Measurements from ENCODE around the gene ZNF428.
"Not testable (repeated sequence)": the region's sequence is repeated elsewhere in the genome, so short reads cannot be mapped to it uniquely, and the experiment has no call there.

The ZNF428 gene

GRCh38 chr19:43619262-43620060 is at the start of gene ZNF428:
ZNF428 (minus strand) TSS chr19:43619629; CDS start chr19:43614304, 5,325 bp downstream.
- in situ Hi-C loops (cut with MboI; ENCODE audit: low sequenced_read_pairs) = no loop called here

DNA sequence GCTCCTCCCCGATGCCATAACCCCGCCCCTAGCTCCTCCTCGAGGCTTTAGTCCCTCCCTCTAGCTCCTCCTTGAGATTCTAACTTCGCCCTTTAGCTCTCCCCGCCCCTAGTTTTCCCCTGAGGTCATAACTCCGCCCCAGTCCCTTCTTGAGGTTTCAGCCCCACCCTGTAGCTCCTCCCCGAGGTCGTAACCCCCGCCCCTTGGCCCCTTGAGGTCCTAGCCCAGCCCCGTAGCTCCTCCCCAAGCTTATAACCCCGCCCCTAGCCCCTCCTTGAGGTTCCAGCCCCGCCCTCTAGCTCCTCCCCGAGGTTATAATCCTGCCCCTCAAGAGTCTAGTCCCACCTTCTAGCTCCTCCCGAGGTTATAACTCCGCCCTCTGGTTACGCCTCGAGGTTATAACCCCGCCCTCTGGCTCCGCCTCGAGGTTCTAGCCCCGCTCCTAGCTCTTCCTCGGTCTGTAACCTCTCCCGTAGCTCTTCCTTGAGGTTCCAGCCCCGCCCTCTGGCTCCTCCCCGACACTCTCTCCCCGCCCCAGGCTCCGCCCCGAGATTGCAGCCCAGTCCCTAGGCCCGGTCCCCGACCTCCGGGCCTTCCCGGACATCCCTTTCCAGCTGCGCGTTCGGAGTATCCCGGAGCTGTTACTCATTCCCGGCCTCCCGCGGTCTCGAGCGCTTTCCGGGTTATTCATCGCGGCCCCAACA is 49.1 kb upstream of the ZNF428 start:
- in situ Hi-C loops (cut with MboI; ENCODE audit: low sequenced_read_pairs) = no loop called here

GRCh38 chr19:43667876-43668405 is 48.5 kb upstream of the ZNF428 start:
- in situ Hi-C loops (cut with MboI; ENCODE audit: low sequenced_read_pairs) = no loop called here

DNA sequence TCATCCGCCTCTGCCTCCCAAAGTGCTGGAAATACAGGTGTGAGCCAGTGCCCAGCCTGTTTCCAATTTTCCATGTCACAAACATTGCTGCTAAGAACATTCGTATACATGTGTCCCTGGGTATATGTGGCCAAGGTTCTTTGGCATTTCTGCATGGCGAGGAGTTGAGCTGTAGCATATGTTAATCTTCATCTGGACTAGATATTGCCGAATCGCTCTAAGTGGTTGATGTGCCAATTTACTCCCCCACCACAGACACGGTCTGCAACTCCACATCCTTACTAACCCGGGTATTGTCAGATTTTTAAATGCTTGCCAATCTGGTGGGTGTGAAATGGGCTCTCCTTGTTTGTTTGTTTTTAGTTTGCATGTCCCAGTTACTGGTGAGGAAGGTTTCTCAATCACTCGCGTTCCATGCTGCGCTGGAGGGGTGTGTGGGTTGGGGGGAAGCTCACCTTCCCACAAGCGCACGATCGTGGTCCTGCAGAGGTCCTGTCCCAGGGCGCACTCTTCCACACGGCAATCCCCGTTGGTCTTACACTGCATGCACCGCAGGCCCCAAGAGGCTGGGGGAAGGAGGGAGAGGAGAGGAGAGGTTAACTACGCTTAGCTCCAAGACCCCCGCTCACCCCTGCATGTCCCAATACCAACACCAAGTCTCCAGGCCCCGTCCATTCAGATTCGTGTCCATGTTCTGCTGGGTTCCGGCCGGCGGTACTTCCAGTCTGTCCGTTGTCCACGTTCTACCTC is 47.9 kb upstream of the ZNF428 start:
- in situ Hi-C loops (cut with MboI; ENCODE audit: low sequenced_read_pairs) = no loop called here

- in situ Hi-C loops (cut with MboI; ENCODE audit: low sequenced_read_pairs) = no loop called here
Measured at GRCh38 chr19:43664018-43664417, 44.6 kb upstream of the ZNF428 start.

- in situ Hi-C loops (cut with MboI; ENCODE audit: low sequenced_read_pairs) = no loop called here
Measured at GRCh38 chr19:43662487-43662886, 43.1 kb upstream of the ZNF428 start.

GRCh38 chr19:43660971-43661360 is 41.5 kb upstream of the ZNF428 start:
- in situ Hi-C loops (cut with MboI; ENCODE audit: low sequenced_read_pairs) = no loop called here

GRCh38 chr19:43660301-43660970 is 41.0 kb upstream of the ZNF428 start:
- in situ Hi-C loops (cut with MboI; ENCODE audit: low sequenced_read_pairs) = no loop called here

DNA sequence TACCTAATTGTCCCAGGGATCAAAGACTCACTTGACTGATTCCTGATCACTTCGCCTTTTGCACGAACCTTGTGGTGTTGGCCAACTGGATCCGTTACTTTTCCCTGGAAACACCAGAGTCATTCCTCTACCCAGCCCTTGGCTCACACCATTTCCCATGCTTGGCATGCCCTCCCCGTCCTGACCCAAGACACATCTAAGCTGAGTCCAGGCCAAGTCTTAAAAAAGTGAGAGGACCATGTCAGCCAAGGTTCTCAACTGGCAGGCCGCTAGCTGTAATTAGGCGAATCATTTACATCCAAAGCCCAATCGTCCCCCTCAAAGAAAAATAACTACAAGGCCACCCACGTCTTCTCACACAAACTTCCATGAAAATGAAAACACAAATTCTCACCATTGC is 39.1 kb upstream of the ZNF428 start:
- in situ Hi-C loops (cut with MboI; ENCODE audit: low sequenced_read_pairs) = no loop called here

GRCh38 chr19:43658001-43658400 is 38.6 kb upstream of the ZNF428 start:
- in situ Hi-C loops (cut with MboI; ENCODE audit: low sequenced_read_pairs) = no loop called here

DNA sequence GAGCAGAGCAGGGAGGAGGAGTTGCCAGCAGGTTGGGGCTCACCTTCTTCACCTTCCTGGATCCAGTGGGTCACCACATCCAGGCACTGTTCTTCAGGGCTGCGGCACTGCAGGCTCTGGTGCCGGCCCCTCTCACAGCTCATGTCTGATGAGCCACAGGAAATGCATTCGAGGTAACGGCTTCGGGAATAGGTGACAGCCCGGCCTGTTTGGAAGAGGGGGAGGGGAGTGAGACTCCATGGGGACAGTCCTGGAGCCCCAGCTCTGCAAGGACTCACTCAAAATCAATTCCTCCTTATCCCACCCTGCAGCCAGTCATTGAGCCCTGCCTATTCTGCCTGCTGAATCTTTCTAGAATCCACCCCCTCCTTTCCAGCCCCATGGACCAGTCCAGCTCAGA is 37.0 kb upstream of the ZNF428 start:
- in situ Hi-C loops (cut with MboI; ENCODE audit: low sequenced_read_pairs) = no loop called here

DNA sequence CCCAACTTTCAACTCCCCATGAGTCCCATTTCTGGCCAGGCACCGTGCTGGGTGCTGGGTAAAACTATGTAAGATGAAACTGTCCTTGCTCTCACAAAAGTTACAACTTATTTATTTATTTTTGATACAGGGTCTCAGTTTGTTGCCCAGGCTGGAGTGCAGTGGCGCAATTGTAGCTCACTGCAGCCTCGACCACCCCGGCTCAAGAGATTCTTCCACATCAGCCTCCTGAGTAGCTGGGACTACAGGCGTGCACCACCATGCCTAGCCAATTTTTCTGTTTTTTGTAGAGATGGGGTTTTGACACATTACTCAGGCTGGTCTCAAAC is 33.1 kb upstream of the ZNF428 start:
- in situ Hi-C loops (cut with MboI; ENCODE audit: low sequenced_read_pairs) = no loop called here

GRCh38 chr19:43651758-43652545 is 32.5 kb upstream of the ZNF428 start:
- in situ Hi-C loops (cut with MboI; ENCODE audit: low sequenced_read_pairs) = no loop called here

DNA sequence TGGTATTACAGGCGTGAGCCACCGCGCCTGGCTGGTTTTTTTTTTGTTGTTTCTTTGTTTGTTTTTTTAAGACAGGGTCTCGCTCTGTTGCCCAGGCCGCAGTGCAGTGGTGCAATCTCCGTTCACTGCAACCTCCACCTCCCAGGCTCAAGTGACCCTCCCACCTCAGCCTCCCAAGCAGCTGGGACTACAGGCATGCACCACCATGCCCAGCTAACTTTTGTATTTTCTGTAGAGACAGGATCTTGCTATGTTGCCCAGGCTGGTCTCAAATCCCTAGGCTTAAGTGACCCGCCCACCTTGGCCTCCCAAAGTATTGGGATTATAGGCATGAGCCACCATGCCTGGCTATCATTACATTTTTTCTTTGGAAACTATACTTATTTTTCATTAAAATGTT is 30.8 kb upstream of the ZNF428 start:
- in situ Hi-C loops (cut with MboI; ENCODE audit: low sequenced_read_pairs) = not testable (repeated sequence)

GRCh38 chr19:43649514-43649913 is 30.1 kb upstream of the ZNF428 start:
- in situ Hi-C loops (cut with MboI; ENCODE audit: low sequenced_read_pairs) = no loop called here

GRCh38 chr19:43648633-43649032 is 29.2 kb upstream of the ZNF428 start:
- in situ Hi-C loops (cut with MboI; ENCODE audit: low sequenced_read_pairs) = no loop called here

DNA sequence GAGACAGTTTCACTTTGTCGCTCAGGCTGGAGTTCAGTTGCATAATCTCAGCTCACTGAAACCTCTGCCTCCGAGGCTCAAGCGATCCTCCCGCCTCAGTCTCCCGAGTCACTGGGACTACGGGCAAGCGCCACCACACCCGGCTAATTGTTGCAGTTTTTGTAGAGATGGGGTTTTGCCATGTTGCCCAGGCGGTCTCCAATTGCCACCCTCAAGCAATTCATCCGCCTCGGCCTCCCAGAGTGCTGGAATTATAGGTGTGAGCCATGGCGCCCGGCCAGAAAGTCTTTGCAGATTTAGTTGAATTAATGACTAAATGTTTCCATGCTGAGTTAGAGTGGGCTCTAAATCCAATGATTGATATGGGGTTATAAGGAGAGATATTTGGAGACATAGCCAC is 24.8 kb upstream of the ZNF428 start:
- in situ Hi-C loops (cut with MboI; ENCODE audit: low sequenced_read_pairs) = no loop called here

- in situ Hi-C loops (cut with MboI; ENCODE audit: low sequenced_read_pairs) = no loop called here
Measured at GRCh38 chr19:43643326-43643725, 23.9 kb upstream of the ZNF428 start.

DNA sequence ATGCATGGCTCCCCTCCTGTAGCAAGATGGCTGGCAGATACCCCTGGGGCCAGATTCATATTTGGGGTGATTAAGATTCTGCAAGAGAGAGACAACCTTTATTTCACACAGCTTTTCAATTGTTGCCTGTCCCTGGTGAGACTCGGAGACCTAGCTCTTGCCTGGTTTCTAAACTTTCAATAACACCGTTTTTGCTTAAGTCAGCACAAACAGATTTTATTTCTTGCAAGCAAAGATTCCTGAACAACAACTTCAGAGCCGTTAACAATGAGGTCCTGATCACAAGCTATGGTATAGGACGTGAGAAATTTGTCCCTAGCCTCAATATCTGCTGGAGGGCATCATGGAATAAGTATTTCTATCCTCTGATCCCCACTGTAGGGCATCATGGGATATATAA is 23.1 kb upstream of the ZNF428 start:
- in situ Hi-C loops (cut with MboI; ENCODE audit: low sequenced_read_pairs) = no loop called here

- in situ Hi-C loops (cut with MboI; ENCODE audit: low sequenced_read_pairs) = no loop called here
Measured at GRCh38 chr19:43641333-43641732, 21.9 kb upstream of the ZNF428 start.
